Hepatocyte (in vitro differentiated cells): Measurements from ENCODE around the gene SPECC1L. TPM values are rescaled to one million over a fixed set of nuclear protein-coding genes. Genes with fewer than 3 reads are reported as not detected.
A peak's percentile ranks its signal among the peaks of the same experiment; 100 is the strongest.
"Not testable (repeated sequence)": the region's sequence is repeated elsewhere in the genome, so short reads cannot be mapped to it uniquely, and the experiment has no call there.

Experiments
- DNase-seq: peaks from one replicate; pipeline ENCODE4 v3.0.0-alpha.2; 2016; ENCODE audit warnings: low spot score
- H2AFZ ChIP-seq: fragments of 200-600 bp; sonication (generic); 2 replicates; pipeline ENCODE4 v1.6.0; 2016; ENCODE audit warnings: antibody characterized with exemption, mild to moderate bottlenecking
- H3K27ac ChIP-seq: fragments of 200-600 bp; sonication (generic); 2 replicates; pipeline ENCODE4 v1.5.1; 2016; ENCODE audit warnings: mild to moderate bottlenecking
- H3K27me3 ChIP-seq: fragments of 200-600 bp; sonication (generic); 2 replicates; pipeline ENCODE4 v1.6.1; 2016
- H3K36me3 ChIP-seq: fragments of 200-600 bp; sonication (generic); replicated peaks from 2 replicates; pipeline ENCODE4 v1.5.1; 2016; ENCODE audit warnings: low read depth; ENCODE audit not compliant: insufficient read depth
- H3K4me1 ChIP-seq: fragments of 200-600 bp; sonication (generic); 2 replicates; pipeline ENCODE4 v1.5.1; 2016; ENCODE audit warnings: mild to moderate bottlenecking, moderate library complexity; ENCODE audit not compliant: insufficient read depth
- H3K4me2 ChIP-seq: fragments of 200-600 bp; sonication (generic); 2 replicates; pipeline ENCODE4 v1.6.0; 2016
- H3K4me3 ChIP-seq: fragments of 200-600 bp; sonication (generic); 2 replicates; pipeline ENCODE4 v1.5.1; 2016; ENCODE audit warnings: mild to moderate bottlenecking
- H3K79me2 ChIP-seq: fragments of 200-600 bp; sonication (generic); 2 replicates; pipeline ENCODE4 v1.6.0; 2017; ENCODE audit warnings: mild to moderate bottlenecking
- H3K9me2 ChIP-seq: fragments of 200-600 bp; sonication (generic); replicated peaks from 2 replicates; pipeline ENCODE4 v1.6.0; 2017; ENCODE audit warnings: mild to moderate bottlenecking; ENCODE audit not compliant: insufficient read depth
- H3K9me3 ChIP-seq: fragments of 200-600 bp; sonication (generic); 2 replicates; pipeline ENCODE4 v1.5.1; 2016; ENCODE audit warnings: low read depth, mild to moderate bottlenecking
- H4K20me1 ChIP-seq: fragments of 200-600 bp; sonication (generic); 2 replicates; pipeline ENCODE4 v1.6.0; 2016; ENCODE audit warnings: mild to moderate bottlenecking; ENCODE audit not compliant: insufficient read depth, poor library complexity, severe bottlenecking
- CTCF ChIP-seq: fragments of 200-600 bp; sonication (generic); IDR thresholded peaks from 2 replicates; pipeline ENCODE4 v1.5.1; 2016; ENCODE audit warnings: antibody characterized with exemption, mild to moderate bottlenecking; ENCODE audit not compliant: poor library complexity
- EZH2 ChIP-seq: fragments of 200-600 bp; sonication (generic); IDR thresholded peaks from 2 replicates; pipeline ENCODE4 v1.6.1; 2016; ENCODE audit warnings: antibody characterized with exemption, mild to moderate bottlenecking, borderline replicate concordance
- WGBS: methylation state at CpG from one replicate; pipeline ENCODE4 v1.1.6; 2016; ENCODE audit warnings: low lambda C conversion rate; ENCODE audit errors: missing lambda C conversion rate; 5-methylcytosine and 5-hydroxymethylcytosine counted together
- polyA plus RNA-seq: library from polyadenylated mRNA; unstranded; fragments of >200 nt; fragmentation: Nextera tagmentation; extraction: Ambion mirVana; gene quantifications from 2 replicates; pipeline ENCODE4 v1.2.1, GENCODE V29; 2016
- total RNA-seq: library from RNA; depleted of rRNA; stranded (reverse); fragments of >200 nt; gene quantifications from 2 replicates; pipeline ENCODE4 v1.2.3, GENCODE V29; 2014

SPECC1L gene
- total and polyA plus RNA-seq, 2 experiments from 2014 or later = 13.0 to 28.3 TPM

GRCh38 chr22:24247564-24248344, 22.9 kb upstream of the SPECC1L start:
- Histone ChIP-seq H3K4me1 (peaks cover 41% of the 10 kb centered on the region), H3K36me3 (no peaks in the 10 kb centered on the region), H3K27me3 (no peaks in the 10 kb centered on the region), H3K4me3 (no peak overlapping the region), H3K4me2 (peak overlapping the region; percentile 63), H3K79me2 (no peaks in the 10 kb centered on the region), H3K9me2 (no peaks in the 10 kb centered on the region), H4K20me1 (no peaks in the 10 kb centered on the region), H3K27ac (peak overlapping the region; percentile 85), H3K9me3 (no peaks in the 10 kb centered on the region), H2AFZ (no peak overlapping the region)
- peak; percentile 90 for TF ChIP-seq CTCF
- no peak for TF ChIP-seq EZH2
- DNase-seq = peak; percentile 93
- WGBS = 43% methylated on average over 23 of the region's 23 CpGs

GRCh38 chr22:24248611-24249010, 22.0 kb upstream of the SPECC1L start:
- H3K4me2 ChIP-seq, H3K9me3 ChIP-seq, H3K4me3 ChIP-seq, H3K79me2 ChIP-seq, DNase-seq, H3K36me3 ChIP-seq, H3K9me2 ChIP-seq, H4K20me1 ChIP-seq, H3K27me3 ChIP-seq, H3K27ac ChIP-seq, H2AFZ ChIP-seq: not testable (repeated sequence)
- peaks cover 34% of the 10 kb centered on the region for H3K4me1 ChIP-seq
- WGBS = 91% methylated on average over 15 of the region's 15 CpGs

- not testable (repeated sequence) for H3K27ac ChIP-seq
Observed at GRCh38 chr22:24249413-24249812, 21.2 kb upstream of the SPECC1L start.

DNA sequence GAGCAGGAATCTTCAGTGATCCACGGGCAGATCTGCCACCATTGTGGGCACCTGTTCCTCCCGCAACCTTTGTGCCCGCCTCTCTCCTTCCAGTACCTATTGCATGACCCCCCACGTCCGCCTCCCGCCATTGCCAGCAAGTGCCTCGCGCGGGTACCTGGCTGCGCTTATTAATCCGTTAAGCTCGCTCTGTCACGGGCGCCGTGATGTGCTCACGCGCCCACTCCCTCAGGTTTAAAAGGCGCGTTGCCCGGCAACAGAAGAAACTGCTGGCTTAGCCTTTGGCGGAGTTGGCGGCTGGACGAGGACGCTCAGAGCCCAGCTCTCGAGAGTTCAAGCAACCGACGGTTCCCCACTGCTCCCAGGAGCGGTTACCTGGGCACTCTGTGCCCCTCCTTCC, 19.3 kb upstream of the SPECC1L start:
- 97% methylated on average over 12 of the region's 28 CpGs for WGBS
- H3K27me3 ChIP-seq, H3K4me2 ChIP-seq: not testable (repeated sequence)

More at GRCh38 chr22:24249413-24249812, 21.2 kb upstream of the SPECC1L start:
- H3K27me3 ChIP-seq, H3K36me3 ChIP-seq, H2AFZ ChIP-seq, H3K79me2 ChIP-seq, H3K4me3 ChIP-seq, H4K20me1 ChIP-seq, H3K9me2 ChIP-seq, DNase-seq, H3K9me3 ChIP-seq, H3K4me2 ChIP-seq: not testable (repeated sequence)
- 85% methylated on average over 4 of the region's 8 CpGs for WGBS
- peaks cover 30% of the 10 kb centered on the region for H3K4me1 ChIP-seq

GRCh38 chr22:24253126-24253525, 17.5 kb upstream of the SPECC1L start:
- 95% methylated on average over 12 of the region's 12 CpGs for WGBS

More for the DNA sequence above, 19.3 kb upstream of the SPECC1L start:
- H3K36me3 ChIP-seq, H4K20me1 ChIP-seq, H3K27ac ChIP-seq, H3K9me2 ChIP-seq, H2AFZ ChIP-seq, H3K79me2 ChIP-seq, H3K9me3 ChIP-seq, H3K4me3 ChIP-seq, DNase-seq: not testable (repeated sequence)
- H3K4me1 ChIP-seq = peaks cover 14% of the 10 kb centered on the region

DNA sequence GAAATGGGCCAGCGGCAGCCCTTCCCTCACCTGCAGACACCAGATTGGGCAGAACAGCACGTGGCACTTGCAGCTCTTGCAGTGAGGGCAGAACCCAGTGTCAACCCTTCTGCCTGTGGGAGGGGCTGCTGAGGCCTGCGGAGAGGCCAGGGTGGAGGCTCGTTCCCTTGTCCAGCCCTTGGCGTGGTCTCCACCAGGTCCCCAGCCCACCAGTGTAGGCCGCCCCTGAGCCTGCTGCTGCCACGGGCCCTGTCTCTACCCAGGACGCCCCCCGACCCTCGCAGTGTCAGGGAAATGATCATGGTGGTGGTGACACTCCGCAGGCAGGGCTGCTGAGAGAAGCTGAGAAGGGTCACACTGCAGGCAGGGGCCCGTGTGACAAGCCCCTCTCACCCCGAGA, 14.5 kb upstream of the SPECC1L start:
- WGBS = 98% methylated on average over 9 of the region's 13 CpGs

More at GRCh38 chr22:24253126-24253525, 17.5 kb upstream of the SPECC1L start:
- H3K9me3 ChIP-seq, H3K36me3 ChIP-seq, H3K79me2 ChIP-seq, H4K20me1 ChIP-seq, H3K27me3 ChIP-seq, DNase-seq, H3K4me1 ChIP-seq, H3K27ac ChIP-seq, H3K4me3 ChIP-seq, H3K9me2 ChIP-seq, H3K4me2 ChIP-seq, H2AFZ ChIP-seq: not testable (repeated sequence)

GRCh38 chr22:24256736-24257135, 13.9 kb upstream of the SPECC1L start:
- 97% methylated on average over 5 of the region's 7 CpGs for WGBS
- not testable (repeated sequence) for H3K4me3 ChIP-seq, H3K9me3 ChIP-seq, H3K4me2 ChIP-seq, H3K27ac ChIP-seq, DNase-seq, H4K20me1 ChIP-seq, H3K36me3 ChIP-seq, H3K27me3 ChIP-seq, H3K4me1 ChIP-seq, H3K9me2 ChIP-seq, H2AFZ ChIP-seq, H3K79me2 ChIP-seq

More for the DNA sequence above, 14.5 kb upstream of the SPECC1L start:
- not testable (repeated sequence) for H4K20me1 ChIP-seq, H3K79me2 ChIP-seq, H3K27me3 ChIP-seq, H2AFZ ChIP-seq, H3K36me3 ChIP-seq, H3K4me2 ChIP-seq, H3K4me3 ChIP-seq, H3K27ac ChIP-seq, DNase-seq, H3K4me1 ChIP-seq, H3K9me2 ChIP-seq, H3K9me3 ChIP-seq
